HG02588 (cell line): ENCODE measurements around the gene FILIP1.
A peak's percentile ranks its signal among the peaks of the same experiment; 100 is the strongest.
"Not testable (repeated sequence)": the region's sequence is repeated elsewhere in the genome, so short reads cannot be mapped to it uniquely, and the experiment has no call there.

Experiments used
- ATAC-seq: cut with Tn5 transposase; IDR thresholded peaks from one replicate; pipeline ENCODE4 v1.9.1; 2021; ENCODE audit warnings: mild to moderate bottlenecking, moderate library complexity; ENCODE audit not compliant: unreplicated experiment

The FILIP1 gene

GRCh38 chr6:75450903-75451302 lies 42.7 kb downstream of the FILIP1 start:
- ATAC-seq: no peak

GRCh38 chr6:75449630-75450206 lies 43.9 kb downstream of the FILIP1 start:
- no peak for ATAC-seq

GRCh38 chr6:75446241-75446880 lies 47.2 kb downstream of the FILIP1 start:
- peak; percentile 85 for ATAC-seq

GRCh38 chr6:75445738-75446137 lies 47.9 kb downstream of the FILIP1 start:
- ATAC-seq: no peak

- ATAC-seq: no peak
Observed at GRCh38 chr6:75444899-75445298, 48.7 kb downstream of the FILIP1 start.

GRCh38 chr6:75441883-75442282 lies 51.7 kb downstream of the FILIP1 start:
- ATAC-seq: not testable (repeated sequence)

- ATAC-seq: not testable (repeated sequence)
Observed at GRCh38 chr6:75441479-75441878, 52.1 kb downstream of the FILIP1 start.

GRCh38 chr6:75438442-75439116 lies 55.0 kb downstream of the FILIP1 start:
- ATAC-seq: no peak

- no peak for ATAC-seq
Observed at GRCh38 chr6:75438013-75438431, 55.6 kb downstream of the FILIP1 start.

GRCh38 chr6:75437421-75437891 lies 56.1 kb downstream of the FILIP1 start:
- ATAC-seq: no peak

- ATAC-seq: no peak
Observed at GRCh38 chr6:75436869-75437268, 56.7 kb downstream of the FILIP1 start.

- not testable (repeated sequence) for ATAC-seq
Observed at GRCh38 chr6:75432809-75433208, 60.8 kb downstream of the FILIP1 start.

GRCh38 chr6:75431379-75431778 lies 62.2 kb downstream of the FILIP1 start:
- ATAC-seq: no peak

GRCh38 chr6:75430631-75431325 lies 62.8 kb downstream of the FILIP1 start:
- ATAC-seq: no peak

- no peak for ATAC-seq
Observed at GRCh38 chr6:75429061-75429703, 64.4 kb downstream of the FILIP1 start.

GRCh38 chr6:75428204-75428603 lies 65.4 kb downstream of the FILIP1 start:
- peak; percentile 57 for ATAC-seq

GRCh38 chr6:75427329-75427728 lies 66.3 kb downstream of the FILIP1 start:
- no peak for ATAC-seq

GRCh38 chr6:75424618-75425548 lies 68.7 kb downstream of the FILIP1 start:
- ATAC-seq: no peak

- no peak for ATAC-seq
Observed at GRCh38 chr6:75423386-75423785, 70.2 kb downstream of the FILIP1 start.
